HG03280 (cell line): Measurements from ENCODE around the gene GOLGA3.

Experiments used
- ATAC-seq: cut with Tn5 transposase; IDR thresholded peaks from one replicate; pipeline ENCODE4 v1.9.1; 2021; ENCODE audit warnings: mild to moderate bottlenecking, moderate library complexity; ENCODE audit not compliant: unreplicated experiment

The GOLGA3 gene

GRCh38 chr12:132724506-132725241 is 104.0 kb downstream of the GOLGA3 start:
- ATAC-seq, result no peak

- ATAC-seq, result no peak
Observed at GRCh38 chr12:132723764-132724140, 104.9 kb downstream of the GOLGA3 start.

GRCh38 chr12:132723015-132723763 is 105.5 kb downstream of the GOLGA3 start:
- no peak for ATAC-seq

GRCh38 chr12:132720606-132721345 is 107.9 kb downstream of the GOLGA3 start:
- ATAC-seq, result no peak

- no peak for ATAC-seq
Observed at GRCh38 chr12:132719954-132720324, 108.7 kb downstream of the GOLGA3 start.

GRCh38 chr12:132719141-132719953 is 109.3 kb downstream of the GOLGA3 start:
- no peak for ATAC-seq
